Prostate gland (tissue), 2 donors: ENCODE results near the gene HMGXB3. TPM values are rescaled to one million over a fixed set of nuclear protein-coding genes. Genes with fewer than 3 reads are reported as not detected.
A peak's percentile ranks its signal among the peaks of the same experiment; 100 is the strongest.

Experiments used
- DNase-seq: peaks from one replicate; pipeline ENCODE4 v3.0.0-alpha.2; 2019; ENCODE audit warnings: low spot score
- H3K27ac ChIP-seq, 2 donors: fragments of 200-600 bp; sonication (generic); 2 replicates each; pipeline ENCODE4 v1.5.1; 2017 to 2019
- H3K27me3 ChIP-seq: fragments of 200-600 bp; sonication (generic); replicated peaks from 2 replicates; pipeline ENCODE4 v1.5.1; 2019; ENCODE audit not compliant: insufficient read depth
- H3K36me3 ChIP-seq, 2 donors: fragments of 200-600 bp; sonication (generic); 1 replicate in 1 of 2; 2 replicates in 1 of 2; pipeline versions ENCODE4 v1.5.1 to v1.8.1; 2017 to 2019
- H3K4me1 ChIP-seq: fragments of 200-600 bp; sonication (generic); replicated peaks from 2 replicates; pipeline ENCODE4 v1.5.1; 2019
- H3K4me3 ChIP-seq, 2 donors: fragments of 200-600 bp; sonication (generic); 2 replicates each; pipeline ENCODE4 v1.5.1; 2017 to 2019
- H3K9me3 ChIP-seq: fragments of 200-600 bp; sonication (generic); 2 replicates; pipeline ENCODE4 v1.5.1; 2017
- POLR2A ChIP-seq: fragments of 450-650 bp; IDR thresholded peaks from one replicate; pipeline ENCODE4 v1.6.1; 2016; ENCODE audit warnings: antibody characterized with exemption, mild to moderate bottlenecking
- POLR2AphosphoS5 ChIP-seq: sonication (generic); formaldehyde crosslinking; IDR thresholded peaks from one replicate; pipeline ENCODE4 v1.6.1; 2017; ENCODE audit warnings: antibody characterized with exemption
- WGBS: methylation state at CpG from one replicate; pipeline ENCODE4 v1.1.5; 2018; 5-methylcytosine and 5-hydroxymethylcytosine counted together
- intact Hi-C: fragments of 100-400 bp; cut with DNase I; formaldehyde crosslinking; loops from one replicate; pipeline ENCODE4 v1.14.2; 2022
- total RNA-seq, 2 donors: library from RNA; depleted of rRNA; stranded (reverse); fragments of >200 nt; gene quantifications; one replicate each; pipeline ENCODE4 v1.1.0, GENCODE V29; 2016
- TF ChIP-seq, protein P1 (sequence below), 4 experiments: fragments of 200-600 bp in 2 of 4; fragments of 450-650 bp in 2 of 4; sonication (generic) in 2 of 4; IDR thresholded peaks; 1 replicate in 3 of 4; 2 replicates in 1 of 4; pipeline ENCODE4 v1.5.1; 2016 to 2019; ENCODE audit warnings: antibody characterized with exemption in 4 of 4, mild to moderate bottlenecking in 2 of 4, moderate library complexity in 2 of 4

Gene HMGXB3
- total RNA-seq, 2 donors from 2014 or later: 49.6 to 64.2 TPM

DNA sequence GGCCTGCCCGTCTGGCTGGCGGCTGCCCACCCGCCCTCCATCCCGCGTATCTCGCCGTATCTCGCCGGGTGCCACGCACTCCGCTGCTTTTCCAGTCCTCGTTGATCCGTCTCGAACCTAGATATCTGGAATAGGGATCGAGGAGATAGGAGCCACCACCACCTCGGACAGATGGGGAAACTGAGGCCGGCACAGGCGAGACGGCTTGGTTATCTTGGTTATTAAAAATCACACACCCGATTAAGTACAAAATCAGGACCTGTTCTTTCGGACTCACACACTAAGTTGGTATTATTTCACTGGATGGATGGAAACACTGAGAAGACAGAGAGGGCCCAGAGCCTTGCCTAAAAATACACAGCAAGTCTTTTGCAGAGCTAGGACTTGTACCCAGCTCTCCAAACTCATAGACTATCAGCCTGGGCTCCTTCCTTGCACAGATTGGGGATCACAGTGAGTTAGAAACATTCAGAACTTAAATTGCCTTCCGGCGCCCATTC is 39.3 kb upstream of the HMGXB3 start:
- 13% methylated on average over 20 of the region's 23 CpGs for WGBS
- intact Hi-C loops: loop anchor here (2.0 to 5.0 kb wide), 4 partner anchors 109 to 324 kb away; no protein-coding TSS in a partner anchor
- no peak for TF ChIP-seq POLR2A
- Histone ChIP-seq H3K27me3 (no peaks in the 10 kb centered on the region), H3K4me3 (peak overlapping the region; percentile 77), H3K9me3 (no peaks in the 10 kb centered on the region), H3K36me3 (no peaks in the 10 kb centered on the region), H3K4me1 (no peaks in the 10 kb centered on the region), H3K27ac (peak overlapping the region; percentile 87 to 92)
- no peak for DNase-seq

DNA sequence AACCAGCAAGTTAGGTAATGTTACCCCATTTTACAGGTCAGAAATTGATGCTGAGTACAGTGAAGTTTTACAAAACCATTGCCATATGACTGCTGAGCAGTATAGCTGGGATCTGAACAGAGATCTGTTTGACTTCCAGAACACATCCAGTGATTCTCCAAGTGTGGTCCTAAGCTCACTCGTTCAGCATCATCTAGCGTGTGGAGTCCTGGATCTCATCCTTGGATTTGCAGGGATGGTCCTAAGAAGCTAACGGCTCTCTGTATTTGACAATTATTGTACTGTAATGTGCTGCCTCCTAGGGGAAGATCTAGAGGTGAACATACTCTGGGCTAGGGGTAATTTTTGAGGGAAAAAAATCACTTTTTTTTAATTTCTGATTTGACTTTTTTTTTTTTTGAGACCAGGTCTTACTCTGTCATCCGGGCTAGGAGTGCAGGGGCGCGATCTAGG is 38.6 kb upstream of the HMGXB3 start:
- no peak for TF ChIP-seq POLR2A
- peak; percentile 32 for TF ChIP-seq POLR2AphosphoS5
- TF ChIP-seq, protein P1, sequence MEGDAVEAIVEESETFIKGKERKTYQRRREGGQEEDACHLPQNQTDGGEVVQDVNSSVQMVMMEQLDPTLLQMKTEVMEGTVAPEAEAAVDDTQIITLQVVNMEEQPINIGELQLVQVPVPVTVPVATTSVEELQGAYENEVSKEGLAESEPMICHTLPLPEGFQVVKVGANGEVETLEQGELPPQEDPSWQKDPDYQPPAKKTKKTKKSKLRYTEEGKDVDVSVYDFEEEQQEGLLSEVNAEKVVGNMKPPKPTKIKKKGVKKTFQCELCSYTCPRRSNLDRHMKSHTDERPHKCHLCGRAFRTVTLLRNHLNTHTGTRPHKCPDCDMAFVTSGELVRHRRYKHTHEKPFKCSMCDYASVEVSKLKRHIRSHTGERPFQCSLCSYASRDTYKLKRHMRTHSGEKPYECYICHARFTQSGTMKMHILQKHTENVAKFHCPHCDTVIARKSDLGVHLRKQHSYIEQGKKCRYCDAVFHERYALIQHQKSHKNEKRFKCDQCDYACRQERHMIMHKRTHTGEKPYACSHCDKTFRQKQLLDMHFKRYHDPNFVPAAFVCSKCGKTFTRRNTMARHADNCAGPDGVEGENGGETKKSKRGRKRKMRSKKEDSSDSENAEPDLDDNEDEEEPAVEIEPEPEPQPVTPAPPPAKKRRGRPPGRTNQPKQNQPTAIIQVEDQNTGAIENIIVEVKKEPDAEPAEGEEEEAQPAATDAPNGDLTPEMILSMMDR (IDR thresholded peaks at IDR 0.05): peak in 3 of 4 experiments; percentile 54 to 72 (median 66)
- Histone ChIP-seq H3K4me3 (no peak overlapping the region), H3K36me3 (no peaks in the 10 kb centered on the region), H3K4me1 (no peaks in the 10 kb centered on the region), H3K27me3 (no peaks in the 10 kb centered on the region), H3K27ac (no peak overlapping the region), H3K9me3 (no peaks in the 10 kb centered on the region)
- 50% methylated on average over 6 of the region's 6 CpGs for WGBS
- DNase-seq: no peak
- intact Hi-C loops: loop anchor here (2.0 to 5.0 kb wide), 4 partner anchors 110 to 325 kb away; no protein-coding TSS in a partner anchor

DNA sequence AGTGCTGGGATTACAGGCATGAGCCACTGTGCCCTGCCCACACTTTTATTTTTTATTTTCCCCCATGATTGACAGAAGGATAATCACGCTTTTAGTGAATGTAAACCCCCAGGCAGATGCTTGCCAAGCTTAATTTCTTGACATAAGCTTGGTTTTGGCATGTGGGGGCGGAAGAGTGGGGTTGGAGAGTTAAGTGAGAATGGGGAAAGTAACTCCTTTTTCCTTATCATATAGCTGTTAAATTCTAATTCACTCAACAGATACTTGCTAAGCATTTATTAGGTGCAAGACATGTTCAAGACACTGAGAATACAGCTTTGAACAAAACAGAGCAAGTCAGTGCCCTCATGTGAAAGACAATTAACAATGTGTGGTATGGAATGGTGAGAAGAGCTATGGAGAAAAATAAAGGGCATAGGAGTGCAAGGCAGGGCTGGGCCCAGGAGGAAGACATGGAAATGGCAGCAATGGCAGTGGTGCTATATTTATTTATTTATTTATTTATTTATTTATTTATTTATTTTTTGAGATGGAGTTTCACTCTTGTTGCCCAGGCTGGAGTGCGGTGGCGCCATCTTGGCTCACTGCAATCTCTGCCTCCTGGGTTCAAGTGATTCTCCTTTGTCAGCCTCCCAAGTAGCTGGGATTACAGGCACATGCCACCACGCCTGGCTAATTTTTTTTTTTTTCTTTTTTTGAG is 37.8 kb upstream of the HMGXB3 start:
- no peaks in the 10 kb centered on the region for H3K36me3 ChIP-seq
- intact Hi-C loops: loop anchor here (5.0 kb wide), 3 partner anchors 110 to 325 kb away; no protein-coding TSS in a partner anchor
- no peaks in the 10 kb centered on the region for H3K27me3 ChIP-seq
- H3K4me3 ChIP-seq: no peak overlapping the region
- no peaks in the 10 kb centered on the region for H3K9me3 ChIP-seq
- TF ChIP-seq, protein P1 (IDR thresholded peaks at IDR 0.05): no peak
- no peak for TF ChIP-seq POLR2A
- TF ChIP-seq POLR2AphosphoS5: no peak
- H3K4me1 ChIP-seq: no peaks in the 10 kb centered on the region
- no peak for DNase-seq
- H3K27ac ChIP-seq: no peak overlapping the region
- 89% methylated on average over 5 of the region's 5 CpGs for WGBS

DNA sequence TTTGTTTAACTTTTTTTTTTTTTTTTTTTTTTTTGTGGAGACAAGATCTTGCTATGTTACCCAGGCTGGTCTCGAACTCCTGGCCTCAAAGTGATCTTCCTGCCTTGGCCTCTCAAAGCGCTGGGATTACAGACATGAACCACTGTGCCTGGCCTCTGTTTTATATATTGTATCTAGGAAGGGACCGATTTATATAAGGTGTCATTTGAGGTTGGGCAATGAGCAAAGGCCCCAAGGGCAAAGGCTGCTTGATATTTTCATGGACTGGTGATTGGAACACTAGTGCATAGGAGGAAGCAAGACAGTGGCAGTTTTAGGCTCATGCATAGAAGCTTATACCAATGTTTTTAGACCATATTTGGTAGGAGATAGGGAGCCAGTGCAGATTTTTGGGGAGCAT is 36.8 kb upstream of the HMGXB3 start:
- 100% methylated on average over 3 of the region's 3 CpGs for WGBS
- H3K36me3 ChIP-seq: no peaks in the 10 kb centered on the region
- intact Hi-C loops: loop anchor here (5.0 kb wide), 3 partner anchors 111 to 326 kb away; no protein-coding TSS in a partner anchor

DNA sequence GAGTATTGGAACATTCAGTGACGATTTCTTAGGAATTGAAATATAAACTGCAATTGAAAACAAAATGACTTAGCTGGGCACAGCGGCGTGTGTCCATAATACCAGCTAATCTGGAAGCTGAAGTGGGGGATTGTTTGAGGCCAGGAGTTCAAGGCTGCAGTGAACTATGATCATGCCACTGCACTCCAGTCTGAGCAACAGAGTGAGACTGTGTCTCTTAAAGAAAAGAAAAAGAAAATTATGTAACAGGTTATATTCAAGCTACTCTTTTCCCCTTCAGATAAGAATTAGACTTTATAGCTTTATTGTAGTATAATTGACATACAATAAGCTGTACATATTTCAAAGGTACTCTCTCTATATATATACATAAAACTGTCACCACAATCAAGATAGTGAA is 33.6 kb upstream of the HMGXB3 start:
- H3K27me3 ChIP-seq: no peaks in the 10 kb centered on the region
- H3K9me3 ChIP-seq: no peaks in the 10 kb centered on the region
- TF ChIP-seq, protein P1 (IDR thresholded peaks at IDR 0.05): no peak
- TF ChIP-seq POLR2A: no peak
- TF ChIP-seq POLR2AphosphoS5: no peak
- WGBS: 86% methylated on average over 3 of the region's 3 CpGs
- H3K4me1 ChIP-seq: no peaks in the 10 kb centered on the region
- no peaks in the 10 kb centered on the region for H3K36me3 ChIP-seq
- no peak overlapping the region for H3K4me3 ChIP-seq
- H3K27ac ChIP-seq: no peak overlapping the region
- intact Hi-C loops: no loop called here
- no peak for DNase-seq

More for the DNA sequence above, 36.8 kb upstream of the HMGXB3 start:
- Histone ChIP-seq H3K4me3 (no peak overlapping the region), H3K27ac (no peak overlapping the region), H3K27me3 (no peaks in the 10 kb centered on the region), H3K9me3 (no peaks in the 10 kb centered on the region), H3K4me1 (no peaks in the 10 kb centered on the region)
- DNase-seq: no peak
- TF ChIP-seq, protein P1 (IDR thresholded peaks at IDR 0.05): no peak
- TF ChIP-seq POLR2A (no peak), POLR2AphosphoS5 (no peak)
